ENCODE measurements around the gene HSD17B12.

HSD17B12 gene

GRCh38 chr11:43825217-43825816 lies 144.8 kb downstream of the HSD17B12 start:
- Histone ChIP-seq H3K27me3 (ENCODE audit: insufficient read depth, low read length) (no peaks in the 10 kb centered on the region), H3K9ac (ENCODE audit: low read depth, low read length) (no peak overlapping the region), H3K27ac (ENCODE audit: low read depth, low read length) (no peak overlapping the region), H3K36me3 (ENCODE audit: insufficient read depth, low read length) (peaks cover 9% of the 10 kb centered on the region; the same call in 1 of the 2 replicates), H3K9me3 (ENCODE audit: insufficient read depth, low read depth, low read length) (no peaks in the 10 kb centered on the region), H3K4me1 (ENCODE audit: insufficient read depth, low read length) (peaks cover 11% of the 10 kb centered on the region; the same call in 1 of the 2 replicates), H3K4me3 (ENCODE audit: low read length) (no peak overlapping the region)
- WGBS: 72% methylated on average over 4 of the region's 5 CpGs

GRCh38 chr11:43830928-43831440 lies 150.4 kb downstream of the HSD17B12 start:
- Histone ChIP-seq H3K27me3 (ENCODE audit: insufficient read depth, low read length) (no peaks in the 10 kb centered on the region), H3K9ac (ENCODE audit: low read depth, low read length) (peak overlapping the region; percentile 8; the same call in 1 of the 2 replicates), H3K27ac (ENCODE audit: low read depth, low read length) (peak overlapping the region; percentile 36; the same call in 1 of the 2 replicates), H3K4me3 (ENCODE audit: low read length) (no peak overlapping the region), H3K36me3 (ENCODE audit: insufficient read depth, low read length) (peaks cover 17% of the 10 kb centered on the region), H3K4me1 (ENCODE audit: insufficient read depth, low read length) (peaks cover 32% of the 10 kb centered on the region; the same call in 1 of the 2 replicates), H3K9me3 (ENCODE audit: insufficient read depth, low read depth, low read length) (no peaks in the 10 kb centered on the region)
- 78% methylated on average over 4 of the region's 5 CpGs for WGBS

GRCh38 chr11:43832536-43832935 lies 152.0 kb downstream of the HSD17B12 start:
- Histone ChIP-seq H3K4me1 (ENCODE audit: insufficient read depth, low read length) (peaks cover 28% of the 10 kb centered on the region; the same call in 1 of the 2 replicates), H3K27me3 (ENCODE audit: insufficient read depth, low read length) (no peaks in the 10 kb centered on the region), H3K36me3 (ENCODE audit: insufficient read depth, low read length) (peaks cover 17% of the 10 kb centered on the region), H3K9me3 (ENCODE audit: insufficient read depth, low read depth, low read length) (no peaks in the 10 kb centered on the region), H3K9ac (ENCODE audit: low read depth, low read length) (no peak overlapping the region), H3K27ac (ENCODE audit: low read depth, low read length) (no peak overlapping the region), H3K4me3 (ENCODE audit: low read length) (no peak overlapping the region)
- WGBS: 94% methylated on average over 4 of the region's 4 CpGs

- peaks cover 25% of the 10 kb centered on the region for H3K36me3 ChIP-seq (ENCODE audit: insufficient read depth, low read length)
- peaks cover 28% of the 10 kb centered on the region; the same call in 1 of the 2 replicates for H3K4me1 ChIP-seq (ENCODE audit: insufficient read depth, low read length)
- H3K27me3 ChIP-seq (ENCODE audit: insufficient read depth, low read length): no peaks in the 10 kb centered on the region
- WGBS: no CpG with 5 or more reads among the region's 1 CpG
- no peak overlapping the region for H3K4me3 ChIP-seq (ENCODE audit: low read length)
- no peak overlapping the region for H3K27ac ChIP-seq (ENCODE audit: low read depth, low read length)
- no peaks in the 10 kb centered on the region for H3K9me3 ChIP-seq (ENCODE audit: insufficient read depth, low read depth, low read length)
- H3K9ac ChIP-seq (ENCODE audit: low read depth, low read length): no peak overlapping the region
These were observed 153.1 kb downstream of the HSD17B12 start for GRCh38 chr11:43833657-43834073.

GRCh38 chr11:43834286-43834685 lies 153.7 kb downstream of the HSD17B12 start:
- peaks cover 28% of the 10 kb centered on the region; the same call in 1 of the 2 replicates for H3K4me1 ChIP-seq (ENCODE audit: insufficient read depth, low read length)
- WGBS: 100% methylated on average over 2 of the region's 2 CpGs
- no peaks in the 10 kb centered on the region for H3K9me3 ChIP-seq (ENCODE audit: insufficient read depth, low read depth, low read length)
- H3K4me3 ChIP-seq (ENCODE audit: low read length): no peak overlapping the region
- H3K36me3 ChIP-seq (ENCODE audit: insufficient read depth, low read length): peaks cover 31% of the 10 kb centered on the region
- no peak overlapping the region for H3K27ac ChIP-seq (ENCODE audit: low read depth, low read length)
- no peaks in the 10 kb centered on the region for H3K27me3 ChIP-seq (ENCODE audit: insufficient read depth, low read length)
- no peak overlapping the region for H3K9ac ChIP-seq (ENCODE audit: low read depth, low read length)

- H3K4me3 ChIP-seq (ENCODE audit: low read length): no peak overlapping the region
- H3K27ac ChIP-seq (ENCODE audit: low read depth, low read length): no peak overlapping the region
- H3K4me1 ChIP-seq (ENCODE audit: insufficient read depth, low read length): peaks cover 23% of the 10 kb centered on the region; the same call in 1 of the 2 replicates
- no peaks in the 10 kb centered on the region for H3K9me3 ChIP-seq (ENCODE audit: insufficient read depth, low read depth, low read length)
- 92% methylated on average over 7 of the region's 7 CpGs for WGBS
- H3K36me3 ChIP-seq (ENCODE audit: insufficient read depth, low read length): peaks cover 39% of the 10 kb centered on the region
- H3K27me3 ChIP-seq (ENCODE audit: insufficient read depth, low read length): no peaks in the 10 kb centered on the region
- no peak overlapping the region; the same call in 1 of the 2 replicates for H3K9ac ChIP-seq (ENCODE audit: low read depth, low read length)
These were observed 154.6 kb downstream of the HSD17B12 start for GRCh38 chr11:43835104-43835503.

GRCh38 chr11:43837879-43838278 lies 157.3 kb downstream of the HSD17B12 start:
- Histone ChIP-seq H3K4me1 (ENCODE audit: insufficient read depth, low read length) (peaks cover 9% of the 10 kb centered on the region; the same call in 1 of the 2 replicates), H3K36me3 (ENCODE audit: insufficient read depth, low read length) (peaks cover 34% of the 10 kb centered on the region), H3K9me3 (ENCODE audit: insufficient read depth, low read depth, low read length) (no peaks in the 10 kb centered on the region), H3K4me3 (ENCODE audit: low read length) (no peak overlapping the region), H3K27me3 (ENCODE audit: insufficient read depth, low read length) (no peaks in the 10 kb centered on the region), H3K9ac (ENCODE audit: low read depth, low read length) (no peak overlapping the region), H3K27ac (ENCODE audit: low read depth, low read length) (no peak overlapping the region)
- WGBS: 91% methylated on average over 4 of the region's 4 CpGs

GRCh38 chr11:43842021-43842420 lies 161.5 kb downstream of the HSD17B12 start:
- Histone ChIP-seq H3K4me1 (ENCODE audit: insufficient read depth, low read length) (no peaks in the 10 kb centered on the region), H3K27me3 (ENCODE audit: insufficient read depth, low read length) (no peaks in the 10 kb centered on the region), H3K9me3 (ENCODE audit: insufficient read depth, low read depth, low read length) (no peaks in the 10 kb centered on the region), H3K36me3 (ENCODE audit: insufficient read depth, low read length) (peaks cover 41% of the 10 kb centered on the region), H3K27ac (ENCODE audit: low read depth, low read length) (no peak overlapping the region), H3K4me3 (ENCODE audit: low read length) (no peak overlapping the region), H3K9ac (ENCODE audit: low read depth, low read length) (no peak overlapping the region)
- 78% methylated on average over 1 of the region's 1 CpG for WGBS

GRCh38 chr11:43845816-43846215 lies 165.3 kb downstream of the HSD17B12 start:
- H3K27ac ChIP-seq (ENCODE audit: low read depth, low read length): no peak overlapping the region

GRCh38 chr11:43852057-43852636 lies 171.6 kb downstream of the HSD17B12 start:
- Histone ChIP-seq H3K9me3 (ENCODE audit: insufficient read depth, low read depth, low read length) (no peaks in the 10 kb centered on the region), H3K9ac (ENCODE audit: low read depth, low read length) (no peak overlapping the region), H3K27ac (ENCODE audit: low read depth, low read length) (no peak overlapping the region), H3K27me3 (ENCODE audit: insufficient read depth, low read length) (no peaks in the 10 kb centered on the region), H3K36me3 (ENCODE audit: insufficient read depth, low read length) (peaks cover 34% of the 10 kb centered on the region), H3K4me1 (ENCODE audit: insufficient read depth, low read length) (0 out of 2 replicates have a peak, but pooled peaks cover 6% of the 10 kb centered on the region), H3K4me3 (ENCODE audit: low read length) (no peak overlapping the region)
- WGBS: no CpG with 5 or more reads among the region's 4 CpGs

More at GRCh38 chr11:43845816-43846215, 165.3 kb downstream of the HSD17B12 start:
- Histone ChIP-seq H3K9ac (ENCODE audit: low read depth, low read length) (no peak overlapping the region), H3K9me3 (ENCODE audit: insufficient read depth, low read depth, low read length) (no peaks in the 10 kb centered on the region), H3K4me3 (ENCODE audit: low read length) (no peak overlapping the region), H3K4me1 (ENCODE audit: insufficient read depth, low read length) (no peaks in the 10 kb centered on the region), H3K36me3 (ENCODE audit: insufficient read depth, low read length) (peaks cover 12% of the 10 kb centered on the region), H3K27me3 (ENCODE audit: insufficient read depth, low read length) (no peaks in the 10 kb centered on the region)
- WGBS: 97% methylated on average over 3 of the region's 3 CpGs

- H3K27me3 ChIP-seq (ENCODE audit: insufficient read depth, low read length): no peaks in the 10 kb centered on the region
- H3K4me3 ChIP-seq (ENCODE audit: low read length): no peak overlapping the region
- H3K9ac ChIP-seq (ENCODE audit: low read depth, low read length): no peak overlapping the region
- 0 out of 2 replicates have a peak, but pooled peaks cover 6% of the 10 kb centered on the region for H3K4me1 ChIP-seq (ENCODE audit: insufficient read depth, low read length)
- H3K9me3 ChIP-seq (ENCODE audit: insufficient read depth, low read depth, low read length): no peaks in the 10 kb centered on the region
- H3K36me3 ChIP-seq (ENCODE audit: insufficient read depth, low read length): peaks cover 34% of the 10 kb centered on the region
- H3K27ac ChIP-seq (ENCODE audit: low read depth, low read length): no peak overlapping the region
These were observed 173.2 kb downstream of the HSD17B12 start for GRCh38 chr11:43853781-43854180.
